PC-3 (cell line): ENCODE results near the gene DEPDC1. TPM values are rescaled to one million over a fixed set of nuclear protein-coding genes. Genes with fewer than 3 reads are reported as not detected.
"Not testable (repeated sequence)": the region's sequence is repeated elsewhere in the genome, so short reads cannot be mapped to it uniquely, and the experiment has no call there.

ENCODE experiments used
- ATAC-seq: fragments of 200-7000 bp; cut with Tn5 transposase; 2 replicates; pipeline ENCODE4 v1.9.1; 2020; ENCODE audit warnings: mild to moderate bottlenecking, moderate library complexity
- BruUV-seq: library from RNA; stranded (reverse); fragments of 400-500 nt; replicated peaks from 2 replicates; lab custom pipeline; 2021; lab: Mats Ljungman, UMichigan
- CTCF ChIA-PET: fragments of 300-600 bp; sonication (Branson Sonifier 250); formaldehyde crosslinking; loops from one replicate; lab custom pipeline; 2022; ENCODE audit warnings: antibody characterized with exemption; lab: Charles Lee
- POLR2A ChIA-PET: fragments of 300-600 bp; sonication (Branson Sonifier 250); formaldehyde crosslinking; loops from one replicate; lab custom pipeline; 2022; ENCODE audit warnings: antibody characterized with exemption; ENCODE audit not compliant: unreplicated experiment; lab: Charles Lee
- DNase-seq: peaks from one replicate; pipeline ENCODE4 v3.0.0-alpha.2; 2015
- H2AFZ ChIP-seq: fragments of 300-600 bp; sonication (generic); 2 replicates; pipeline ENCODE4 v1.6.0; 2016; ENCODE audit warnings: antibody characterized with exemption, low read length
- H3F3A ChIP-seq: fragments of 300-600 bp; sonication (generic); one replicate; pipeline ENCODE4 v1.6.0; 2017; ENCODE audit warnings: antibody characterized with exemption, low read length, control low read depth, mild to moderate bottlenecking; ENCODE audit not compliant: unreplicated experiment
- H3K27ac ChIP-seq: fragments of 300-600 bp; sonication (generic); 2 replicates; pipeline ENCODE4 v1.5.1; 2016; ENCODE audit warnings: mild to moderate bottlenecking, low read length
- H3K27me3 ChIP-seq: fragments of 300-600 bp; sonication (generic); 2 replicates; pipeline ENCODE4 v1.6.1; 2016; ENCODE audit warnings: low read length, mixed read lengths
- H3K36me3 ChIP-seq: fragments of 300-600 bp; sonication (generic); 2 replicates; pipeline ENCODE4 v1.6.1; 2016; ENCODE audit warnings: low read depth, mixed run types, low read length, mixed read lengths
- H3K4me1 ChIP-seq: fragments of 300-600 bp; sonication (generic); 2 replicates; pipeline ENCODE4 v1.5.1; 2016; ENCODE audit warnings: low read length; ENCODE audit not compliant: insufficient read depth
- H3K4me2 ChIP-seq: fragments of 300-600 bp; sonication (generic); 2 replicates; pipeline ENCODE4 v1.6.0; 2016; ENCODE audit warnings: low read length
- H3K4me3 ChIP-seq: fragments of 300-600 bp; sonication (generic); 2 replicates; pipeline ENCODE4 v1.5.1; 2016; ENCODE audit warnings: mild to moderate bottlenecking, low read length, mixed read lengths
- H3K79me2 ChIP-seq: fragments of 300-600 bp; sonication (generic); 2 replicates; pipeline ENCODE4 v1.6.1; 2017; ENCODE audit warnings: low read length, mixed read lengths
- H3K9ac ChIP-seq: fragments of 300-600 bp; sonication (generic); 2 replicates; pipeline ENCODE4 v1.6.0; 2016; ENCODE audit warnings: mild to moderate bottlenecking, low read length
- H3K9me2 ChIP-seq: fragments of 300-600 bp; sonication (generic); replicated peaks from 2 replicates; pipeline ENCODE4 v1.6.1; 2016; ENCODE audit warnings: mixed run types, low read length, mixed read lengths
- H3K9me3 ChIP-seq: fragments of 300-600 bp; sonication (generic); 2 replicates; pipeline ENCODE4 v1.6.1; 2016; ENCODE audit warnings: low read length, mixed read lengths
- H4K20me1 ChIP-seq: fragments of 300-600 bp; sonication (generic); 2 replicates; pipeline ENCODE4 v1.6.1; 2016; ENCODE audit warnings: low read length, mixed read lengths
- CTCF ChIP-seq: fragments of 300-600 bp; sonication (generic); conservative IDR thresholded peaks from 2 replicates; pipeline ENCODE4 v1.5.1; 2017; ENCODE audit warnings: antibody characterized with exemption, low read depth, mild to moderate bottlenecking, low read length
- EZH2 ChIP-seq: fragments of 300-600 bp; sonication (generic); IDR thresholded peaks from one replicate; pipeline ENCODE4 v1.6.1; 2017; ENCODE audit warnings: antibody characterized with exemption, mild to moderate bottlenecking, low read length; ENCODE audit not compliant: unreplicated experiment
- EZH2phosphoT487 ChIP-seq: fragments of 300-600 bp; sonication (generic); IDR thresholded peaks from 2 replicates; pipeline ENCODE4 v1.6.1; 2018; ENCODE audit warnings: mild to moderate bottlenecking, antibody characterized with exemption, low read length, borderline replicate concordance
- intact Hi-C: fragments of 100-400 bp; cut with micrococcal nuclease; formaldehyde crosslinking; loops from 2 replicates; pipeline ENCODE4 v1.9.0; 2023
- total RNA-seq: library from RNA; depleted of rRNA; stranded (reverse); fragments of >200 nt; gene quantifications from 2 replicates; pipeline ENCODE4 v1.2.3, GENCODE V29; 2014

Gene DEPDC1
- total RNA-seq, 1 experiment from 2014 or later = 21.6 TPM

GRCh38 chr1:68495532-68495931 is 1.4 kb downstream of the DEPDC1 start:
- H3K4me1 ChIP-seq = peaks cover 38% of the 10 kb centered on the region
- H3K9me3 ChIP-seq = no peaks in the 10 kb centered on the region
- no peaks in the 10 kb centered on the region for H3K9me2 ChIP-seq
- ATAC-seq = peak; percentile 9; the same call in 1 of the 2 replicates
- H3F3A ChIP-seq = no peaks in the 10 kb centered on the region
- no TSS peak for BruUV-seq
- H3K4me2 ChIP-seq = peak overlapping the region; percentile 99
- peak; percentile 54 for DNase-seq
- TF ChIP-seq CTCF (no peak), EZH2 (no peak), EZH2phosphoT487 (no peak)
- no peaks in the 10 kb centered on the region for H3K27me3 ChIP-seq
- H3K27ac ChIP-seq = no peak overlapping the region
- CTCF ChIA-PET = no interaction called here
- peak overlapping the region; percentile 98 for H3K9ac ChIP-seq
- H3K79me2 ChIP-seq = peaks cover 63% of the 10 kb centered on the region
- peak overlapping the region; percentile 82 for H3K4me3 ChIP-seq
- POLR2A ChIA-PET = interaction anchor here (0.5 kb wide), 1 partner anchor 17 kb away, joined by 3 read pairs; no protein-coding TSS in a partner anchor
- no peaks in the 10 kb centered on the region for H4K20me1 ChIP-seq
- intact Hi-C loops = no loop called here
- H3K36me3 ChIP-seq = peaks cover 25% of the 10 kb centered on the region
- peak overlapping the region; percentile 99 for H2AFZ ChIP-seq

- Histone ChIP-seq H3K4me3 (no peak overlapping the region), H4K20me1 (no peaks in the 10 kb centered on the region), H3K9me2 (no peaks in the 10 kb centered on the region), H3K9me3 (no peaks in the 10 kb centered on the region), H3K27me3 (no peaks in the 10 kb centered on the region), H2AFZ (no peak overlapping the region), H3K27ac (no peak overlapping the region), H3K36me3 (peaks cover 44% of the 10 kb centered on the region), H3K4me1 (peaks cover 38% of the 10 kb centered on the region), H3K9ac (no peak overlapping the region), H3K79me2 (peaks cover 69% of the 10 kb centered on the region), H3F3A (no peaks in the 10 kb centered on the region), H3K4me2 (peak overlapping the region; percentile 38; the same call in 1 of the 2 replicates)
- intact Hi-C loops = no loop called here
- TF ChIP-seq EZH2 = no peak
- TF ChIP-seq CTCF = no peak
- no peak for TF ChIP-seq EZH2phosphoT487
- CTCF ChIA-PET = no interaction called here
- BruUV-seq = no TSS peak
- POLR2A ChIA-PET = no interaction called here
- no peak for DNase-seq
- ATAC-seq = no peak
Observed at GRCh38 chr1:68493193-68493592, 3.7 kb downstream of the DEPDC1 start.

GRCh38 chr1:68492255-68492654 is 4.6 kb downstream of the DEPDC1 start:
- H3K9me2 ChIP-seq, BruUV-seq, H3K4me3 ChIP-seq, intact Hi-C loops, H4K20me1 ChIP-seq, H3K9ac ChIP-seq, H3K27me3 ChIP-seq, H3K9me3 ChIP-seq, H2AFZ ChIP-seq, POLR2A ChIA-PET, H3F3A ChIP-seq, CTCF ChIA-PET, DNase-seq, H3K27ac ChIP-seq, ATAC-seq: not testable (repeated sequence)
- Histone ChIP-seq H3K4me1 (peaks cover 32% of the 10 kb centered on the region), H3K79me2 (peaks cover 69% of the 10 kb centered on the region), H3K36me3 (peaks cover 53% of the 10 kb centered on the region), H3K4me2 (peak overlapping the region; percentile 38; the same call in 1 of the 2 replicates)
